Measurements from ENCODE around the gene FBRSL1.

The FBRSL1 gene

DNA sequence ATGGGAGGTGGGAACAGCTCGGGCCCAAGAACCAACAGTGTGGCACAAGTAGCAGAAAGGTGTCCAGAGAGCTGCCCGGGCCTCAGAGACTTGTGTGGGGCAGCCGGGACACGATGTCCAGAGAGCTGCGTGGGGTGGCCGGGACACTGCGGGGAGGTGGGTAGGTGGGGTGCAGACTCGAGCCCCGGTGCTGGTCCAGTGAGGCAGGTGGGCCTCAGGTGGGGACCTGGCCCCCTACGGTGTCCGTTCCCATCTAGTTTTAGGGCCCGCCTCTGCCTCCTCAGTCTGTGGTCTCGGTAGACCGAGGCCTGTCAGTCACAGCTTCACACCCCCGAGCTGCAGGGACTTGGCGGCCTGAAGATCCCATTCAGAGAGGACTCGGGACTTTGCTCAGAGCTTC lies 6.3 kb upstream of the FBRSL1 start:
- H3K27ac ChIP-seq (ENCODE audit: low read length): no peak overlapping the region
- no peaks in the 10 kb centered on the region for H3K79me2 ChIP-seq (ENCODE audit: low read length)
- H3K9me3 ChIP-seq (replicated peaks; ENCODE audit: insufficient read depth, low read length): no peaks in the 10 kb centered on the region
- TF ChIP-seq CTCF (IDR thresholded peaks at IDR 0.05; ENCODE audit: low read length) (no peak), EZH2phosphoT487 (IDR thresholded peaks at IDR 0.05; ENCODE audit: low read length) (no peak), EZH2 (optimal IDR thresholded peaks at IDR 0.05; ENCODE audit: low read depth, low read length) (no peak)
- H3K36me3 ChIP-seq (replicated peaks; ENCODE audit: insufficient read depth, low read length): no peaks in the 10 kb centered on the region
- no peak overlapping the region for H2AFZ ChIP-seq (ENCODE audit: low read length)
- H3K9ac ChIP-seq (ENCODE audit: low read length): no peak overlapping the region
- H3K4me2 ChIP-seq (ENCODE audit: low read depth, low read length): no peak overlapping the region
- no peaks in the 10 kb centered on the region for H3K9me2 ChIP-seq (replicated peaks; ENCODE audit: insufficient read depth, low read length)
- no peak for DNase-seq
- peaks cover 52% of the 10 kb centered on the region for H3K27me3 ChIP-seq (replicated peaks; ENCODE audit: insufficient read depth, low read length)
- peaks cover 1% of the 10 kb centered on the region; the same call in 1 of the 2 replicates for H3K4me1 ChIP-seq (ENCODE audit: low read length)
- H3K4me3 ChIP-seq (ENCODE audit: low read length): no peak overlapping the region
- no peaks in the 10 kb centered on the region for H4K20me1 ChIP-seq (ENCODE audit: insufficient read depth, low read length)
- no peaks in the 10 kb centered on the region for H3F3A ChIP-seq (ENCODE audit: insufficient read depth, low read length)

DNA sequence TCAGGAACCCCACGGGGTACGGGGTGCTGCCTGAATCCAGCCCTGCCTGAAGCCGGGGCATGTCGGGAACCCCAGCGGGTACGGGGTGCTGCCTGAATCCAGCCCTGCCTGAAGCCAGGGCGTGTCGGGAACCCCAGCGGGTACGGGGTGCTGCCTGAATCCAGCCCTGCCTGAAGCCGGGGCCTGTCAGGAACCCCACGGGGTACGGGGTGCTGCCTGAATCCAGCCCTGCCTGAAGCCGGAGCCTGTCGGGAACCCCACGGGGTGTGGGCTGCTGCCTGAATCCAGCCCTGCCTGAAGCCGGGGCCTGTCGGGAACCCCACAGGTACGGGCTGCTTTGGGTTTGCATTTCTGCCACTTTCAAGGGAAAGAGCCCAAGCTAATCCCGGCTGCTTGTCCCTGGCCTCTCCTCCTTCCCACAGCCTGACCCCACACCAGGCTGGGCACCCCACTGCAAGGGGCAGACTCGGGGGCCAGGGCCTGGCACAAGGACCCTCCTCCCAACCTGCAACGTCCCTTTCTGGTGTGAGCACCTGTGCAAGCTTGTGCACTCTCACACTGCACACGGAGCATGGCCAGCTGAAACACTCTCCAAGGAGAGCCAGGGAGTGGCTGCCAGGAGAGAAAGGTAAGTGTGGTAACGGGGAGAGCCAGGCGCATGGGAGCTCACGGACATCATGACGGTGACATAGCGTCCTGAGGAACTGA lies 5.6 kb upstream of the FBRSL1 start:
- Histone ChIP-seq H3K9me3 (replicated peaks; ENCODE audit: insufficient read depth, low read length) (no peaks in the 10 kb centered on the region), H3K27me3 (replicated peaks; ENCODE audit: insufficient read depth, low read length) (peaks cover 52% of the 10 kb centered on the region), H2AFZ (ENCODE audit: low read length) (no peak overlapping the region), H3K27ac (ENCODE audit: low read length) (no peak overlapping the region), H3K4me3 (ENCODE audit: low read length) (no peak overlapping the region), H3K4me1 (ENCODE audit: low read length) (peaks cover 7% of the 10 kb centered on the region; the same call in 1 of the 2 replicates), H3K79me2 (ENCODE audit: low read length) (no peaks in the 10 kb centered on the region), H3K9me2 (replicated peaks; ENCODE audit: insufficient read depth, low read length) (no peaks in the 10 kb centered on the region), H3F3A (ENCODE audit: insufficient read depth, low read length) (no peaks in the 10 kb centered on the region), H3K9ac (ENCODE audit: low read length) (no peak overlapping the region), H4K20me1 (ENCODE audit: insufficient read depth, low read length) (no peaks in the 10 kb centered on the region), H3K36me3 (replicated peaks; ENCODE audit: insufficient read depth, low read length) (no peaks in the 10 kb centered on the region), H3K4me2 (ENCODE audit: low read depth, low read length) (no peak overlapping the region)
- no peak for DNase-seq
- no peak for TF ChIP-seq EZH2phosphoT487 (IDR thresholded peaks at IDR 0.05; ENCODE audit: low read length)
- TF ChIP-seq EZH2 (optimal IDR thresholded peaks at IDR 0.05; ENCODE audit: low read depth, low read length): no peak
- no peak for TF ChIP-seq CTCF (IDR thresholded peaks at IDR 0.05; ENCODE audit: low read length)

DNA sequence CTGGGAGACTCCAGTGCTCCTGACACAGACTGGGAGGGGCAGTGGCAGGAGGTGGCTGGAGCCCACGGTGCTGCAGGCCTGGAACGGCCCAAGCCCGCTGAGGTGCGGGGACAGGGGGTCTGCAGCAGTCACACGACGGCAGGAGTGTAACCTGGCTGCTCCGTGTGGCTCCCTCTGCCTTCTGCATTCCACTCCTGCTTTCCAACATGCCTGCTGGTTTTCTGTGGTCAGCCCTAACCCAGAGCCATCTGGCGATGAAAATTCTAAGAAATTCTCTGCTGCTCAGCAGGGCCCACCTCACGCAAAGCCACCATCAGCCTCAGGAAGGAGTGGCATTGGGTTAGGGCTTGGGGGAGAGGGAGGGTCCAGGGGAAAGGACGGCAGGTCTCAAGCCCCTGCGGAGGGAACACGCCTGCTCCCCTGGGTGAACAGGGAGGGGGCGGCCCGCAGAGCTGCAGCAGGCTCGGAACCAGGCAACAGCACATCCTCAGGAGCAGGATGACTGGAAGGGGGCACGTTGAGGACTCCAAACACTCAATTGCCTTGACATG lies 5.0 kb upstream of the FBRSL1 start:
- H3K9me3 ChIP-seq (replicated peaks; ENCODE audit: insufficient read depth, low read length): no peaks in the 10 kb centered on the region
- H3K4me2 ChIP-seq (ENCODE audit: low read depth, low read length): no peak overlapping the region
- H3K27ac ChIP-seq (ENCODE audit: low read length): no peak overlapping the region
- no peak for DNase-seq
- peaks cover 53% of the 10 kb centered on the region for H3K27me3 ChIP-seq (replicated peaks; ENCODE audit: insufficient read depth, low read length)
- H3F3A ChIP-seq (ENCODE audit: insufficient read depth, low read length): no peaks in the 10 kb centered on the region
- H3K4me1 ChIP-seq (ENCODE audit: low read length): peaks cover 7% of the 10 kb centered on the region; the same call in 1 of the 2 replicates
- no peak overlapping the region for H2AFZ ChIP-seq (ENCODE audit: low read length)
- no peaks in the 10 kb centered on the region for H3K36me3 ChIP-seq (replicated peaks; ENCODE audit: insufficient read depth, low read length)
- H3K9ac ChIP-seq (ENCODE audit: low read length): no peak overlapping the region
- TF ChIP-seq EZH2phosphoT487 (IDR thresholded peaks at IDR 0.05; ENCODE audit: low read length): no peak
- TF ChIP-seq CTCF (IDR thresholded peaks at IDR 0.05; ENCODE audit: low read length): no peak
- TF ChIP-seq EZH2 (optimal IDR thresholded peaks at IDR 0.05; ENCODE audit: low read depth, low read length): no peak
- no peaks in the 10 kb centered on the region for H3K79me2 ChIP-seq (ENCODE audit: low read length)
- H3K4me3 ChIP-seq (ENCODE audit: low read length): no peak overlapping the region
- H3K9me2 ChIP-seq (replicated peaks; ENCODE audit: insufficient read depth, low read length): no peaks in the 10 kb centered on the region
- no peaks in the 10 kb centered on the region for H4K20me1 ChIP-seq (ENCODE audit: insufficient read depth, low read length)
